Ovary (tissue), 9 donors: ENCODE results near the gene PAPSS1. TPM values are rescaled to one million over a fixed set of nuclear protein-coding genes. Genes with fewer than 3 reads are reported as not detected.

Experiments
- DNase-seq, 5 donors: peaks; one replicate each; pipeline ENCODE4 v3.0.0-alpha.2; 2019 to 2020
- H3K27ac ChIP-seq, 2 donors: fragments of 200-600 bp; one replicate each; pipeline versions ENCODE4 v1.5.1 to v1.8.0; 2019 to 2022
- H3K27me3 ChIP-seq: fragments of 200-600 bp; one replicate; pipeline ENCODE4 v1.8.0; 2022
- H3K36me3 ChIP-seq: fragments of 200-600 bp; sonication (generic); one replicate; pipeline ENCODE4 v1.5.1; 2019
- H3K4me1 ChIP-seq: one replicate; pipeline ENCODE4 v1.8.1; 2013; ENCODE audit warnings: mild to moderate bottlenecking, moderate library complexity; ENCODE audit not compliant: insufficient read depth
- H3K4me3 ChIP-seq: fragments of 200-600 bp; sonication (generic); one replicate; pipeline ENCODE4 v1.5.1; 2017
- H3K9me3 ChIP-seq, 2 donors: fragments of 200-600 bp in 1 of 2; sonication (generic) in 1 of 2; one replicate each; pipeline versions ENCODE4 v1.5.1 to v1.8.1; 2013 to 2019; ENCODE audit warnings: mild to moderate bottlenecking in 1 of 2, moderate library complexity in 1 of 2
- CTCF ChIP-seq, 3 donors: fragments of 450-650 bp in 2 of 3; fragments of 200-600 bp in 1 of 3; IDR thresholded peaks; one replicate each; pipeline versions ENCODE4 v1.5.1 to v1.8.0; 2016 to 2022; ENCODE audit warnings: antibody characterized with exemption in 3 of 3, mild to moderate bottlenecking in 1 of 3
- EP300 ChIP-seq: sonication (generic); formaldehyde crosslinking; IDR thresholded peaks from one replicate; pipeline ENCODE4 v1.6.1; 2017; ENCODE audit warnings: antibody characterized with exemption
- POLR2A ChIP-seq: fragments of 450-650 bp; IDR thresholded peaks from one replicate; pipeline ENCODE4 v1.6.1; 2017; ENCODE audit warnings: antibody characterized with exemption, mild to moderate bottlenecking, moderate library complexity
- WGBS, 3 donors: extraction: QIAGEN DNeasy Blood & Tissue Kit in 1 of 3; methylation state at CpG; one replicate each; pipeline versions ENCODE4 v1.1.5 to v1.1.7; 2013 to 2017; 5-methylcytosine and 5-hydroxymethylcytosine counted together
- intact Hi-C, 4 donors: fragments of 100-400 bp; cut with DNase I; formaldehyde crosslinking; loops; one replicate each; pipeline versions ENCODE4 v1.11.0 to v1.15.1; 2022 to 2023
- polyA plus RNA-seq, 2 donors: library from polyadenylated mRNA; stranded (reverse); fragments of 200-250 nt in 1 of 2; fragments of 350-450 nt in 1 of 2; fragmentation: Illumina TruSeq in 1 of 2; extraction: RNeasy Lipid Tissue Mini Kit (QIAGEN cat#74804) in 1 of 2; gene quantifications; one replicate each; pipeline ENCODE4 v1.2.3, GENCODE V29; 2013 to 2014
- total RNA-seq, 7 donors: library from RNA; depleted of rRNA in 2 of 7; stranded (reverse); fragments of >200 nt in 2 of 7; fragmentation: NEBNext Ultra II Directional in 3 of 7; extraction: Animal tissue kit (Norgen Biotek cat#: 25700) in 3 of 7; gene quantifications; one replicate each; pipeline versions ENCODE4 v1.1.0 to v1.2.4, GENCODE V29; 2016 to 2023
- donor health status: DM: no; HTN: no; CAD: no; lungs with moderate emphysema.
- donor health status: DM: no; HTN: no; CAD: no.
- donor health status: Bipolar disorder and iron deficiency.
- donor health status: DM: yes; HTN: yes; CAD: no.
- donor health status: DM: no; HTN: no; CAD: no.
- donor health status: DM: yes; HTN: yes; CAD: no.

The PAPSS1 gene
- total and polyA plus RNA-seq, 9 donors = 19.8 to 50.3 (median 28.0) TPM

GRCh38 chr4:107640878-107641277 is 79.2 kb downstream of the PAPSS1 start:
- TF ChIP-seq CTCF (IDR thresholded peaks at IDR 0.05) (no peak), EP300 (no peak), POLR2A (no peak)
- WGBS, 3 donors = 25 to 38% (median 32%) methylated on average over 1 of the region's 1 CpG
- no peak overlapping the region for H3K4me3 ChIP-seq
- no peaks in the 10 kb centered on the region for H3K27me3 ChIP-seq
- H3K4me1 ChIP-seq = peaks cover 4% of the 10 kb centered on the region
- no peak overlapping the region for H3K27ac ChIP-seq
- intact Hi-C loops = no loop called here
- DNase-seq = no peak
- no peaks in the 10 kb centered on the region for H3K9me3 ChIP-seq
- no peaks in the 10 kb centered on the region for H3K36me3 ChIP-seq

GRCh38 chr4:107640197-107640596 is 79.8 kb downstream of the PAPSS1 start:
- 20 to 30% (median 25%) methylated on average over 2 of the region's 2 CpGs for WGBS, 3 donors
- peaks cover 4% of the 10 kb centered on the region for H3K4me1 ChIP-seq
- H3K9me3 ChIP-seq = no peaks in the 10 kb centered on the region
- intact Hi-C loops = no loop called here
- DNase-seq = no peak
- H3K27ac ChIP-seq = no peak overlapping the region
- TF ChIP-seq EP300 (no peak), CTCF (IDR thresholded peaks at IDR 0.05) (no peak), POLR2A (no peak)
- no peaks in the 10 kb centered on the region for H3K36me3 ChIP-seq
- H3K4me3 ChIP-seq = no peak overlapping the region
- H3K27me3 ChIP-seq = no peaks in the 10 kb centered on the region

GRCh38 chr4:107635735-107636134 is 84.3 kb downstream of the PAPSS1 start:
- 90 to 94% (median 94%) methylated on average over 2 of the region's 2 CpGs for WGBS, 3 donors
- intact Hi-C loops = no loop called here
- H3K9me3 ChIP-seq = no peaks in the 10 kb centered on the region
- H3K4me3 ChIP-seq = no peak overlapping the region
- H3K4me1 ChIP-seq = peaks cover 2% of the 10 kb centered on the region
- DNase-seq = no peak
- H3K27me3 ChIP-seq = no peaks in the 10 kb centered on the region
- H3K36me3 ChIP-seq = no peaks in the 10 kb centered on the region
- no peak for TF ChIP-seq CTCF (IDR thresholded peaks at IDR 0.05)
- TF ChIP-seq EP300 = no peak
- TF ChIP-seq POLR2A = no peak
- no peak overlapping the region for H3K27ac ChIP-seq

- 61 to 81% (median 74%) methylated on average over 6 of the region's 6 CpGs for WGBS, 3 donors
- TF ChIP-seq CTCF (IDR thresholded peaks at IDR 0.05) (no peak), EP300 (no peak)
- H3K4me3 ChIP-seq = no peak overlapping the region
- H3K36me3 ChIP-seq = no peaks in the 10 kb centered on the region
- no peak for DNase-seq
- H3K27me3 ChIP-seq = no peaks in the 10 kb centered on the region
- intact Hi-C loops = no loop called here
- no peaks in the 10 kb centered on the region for H3K4me1 ChIP-seq
- H3K27ac ChIP-seq = no peak overlapping the region
- H3K9me3 ChIP-seq = no peaks in the 10 kb centered on the region
Measured at GRCh38 chr4:107631560-107631959, 88.5 kb downstream of the PAPSS1 start.
